RWPE2 (cell line): ENCODE results near the gene CRACR2B.

ENCODE experiments used
- ATAC-seq: fragments of 200-7000 bp; cut with Tn5 transposase; 3 replicates; pipeline ENCODE4 v1.9.1; 2021; ENCODE audit warnings: low read depth
- DNase-seq: peaks from one replicate; pipeline ENCODE4 v3.0.0-alpha.2; 2020; ENCODE audit warnings: low spot score
- H3K27ac ChIP-seq: fragments of 450-650 bp; 2 replicates; pipeline ENCODE4 v1.5.1; 2017; ENCODE audit warnings: mild to moderate bottlenecking; ENCODE audit not compliant: poor library complexity, severe bottlenecking
- H3K27me3 ChIP-seq: fragments of 250-450 bp; sonication (Bioruptor Pico); 2 replicates; pipeline ENCODE4 v1.5.1; 2021; ENCODE audit warnings: mild to moderate bottlenecking, moderate library complexity; ENCODE audit not compliant: insufficient read depth, poor library complexity, severe bottlenecking
- H3K36me3 ChIP-seq: fragments of 250-450 bp; sonication (Bioruptor Pico); 2 replicates; pipeline ENCODE4 v1.5.1; 2020; ENCODE audit warnings: low read depth, mild to moderate bottlenecking, moderate library complexity
- H3K4me1 ChIP-seq: fragments of 250-450 bp; sonication (Bioruptor Pico); 2 replicates; pipeline ENCODE4 v1.5.1; 2021; ENCODE audit warnings: mild to moderate bottlenecking, moderate library complexity; ENCODE audit not compliant: insufficient read depth, poor library complexity, severe bottlenecking
- H3K4me3 ChIP-seq: fragments of 250-450 bp; sonication (Bioruptor Pico); 2 replicates; pipeline ENCODE4 v1.5.1; 2021; ENCODE audit warnings: mild to moderate bottlenecking, moderate library complexity; ENCODE audit not compliant: severe bottlenecking
- H3K9me3 ChIP-seq: fragments of 250-450 bp; sonication (Bioruptor Pico); 2 replicates; pipeline ENCODE4 v1.5.1; 2021; ENCODE audit warnings: mild to moderate bottlenecking, moderate library complexity; ENCODE audit not compliant: severe bottlenecking
- CTCF ChIP-seq: fragments of 450-650 bp; IDR thresholded peaks from one replicate; pipeline ENCODE4 v1.5.1; 2017; ENCODE audit warnings: mild to moderate bottlenecking, moderate library complexity; ENCODE audit not compliant: poor library complexity, severe bottlenecking

Gene CRACR2B

GRCh38 chr11:870418-870817, 42.7 kb downstream of the CRACR2B start:
- ATAC-seq (no peak), DNase-seq (no peak)
- no peak for TF ChIP-seq CTCF
- H3K9me3 ChIP-seq = no peaks in the 10 kb centered on the region
- no peaks in the 10 kb centered on the region for H3K27me3 ChIP-seq
- H3K4me1 ChIP-seq = no peaks in the 10 kb centered on the region
- H3K27ac ChIP-seq = no peak overlapping the region
- no peak overlapping the region for H3K4me3 ChIP-seq
- peaks cover 9% of the 10 kb centered on the region for H3K36me3 ChIP-seq

- no peaks in the 10 kb centered on the region for H3K27me3 ChIP-seq
- ATAC-seq = no peak
- TF ChIP-seq CTCF = no peak
These were observed 43.8 kb downstream of the CRACR2B start for GRCh38 chr11:871472-871871.

GRCh38 chr11:872799-873198, 45.1 kb downstream of the CRACR2B start:
- H3K27me3 ChIP-seq = no peaks in the 10 kb centered on the region
- DNase-seq = no peak
- no peak overlapping the region for H3K27ac ChIP-seq
- no peak for ATAC-seq
- no peak overlapping the region for H3K4me3 ChIP-seq
- TF ChIP-seq CTCF = no peak
- H3K4me1 ChIP-seq = no peaks in the 10 kb centered on the region
- H3K36me3 ChIP-seq = no peaks in the 10 kb centered on the region
- H3K9me3 ChIP-seq = no peaks in the 10 kb centered on the region

More at GRCh38 chr11:871472-871871, 43.8 kb downstream of the CRACR2B start:
- no peaks in the 10 kb centered on the region for H3K4me1 ChIP-seq
- DNase-seq = no peak
- no peak overlapping the region for H3K4me3 ChIP-seq
- H3K27ac ChIP-seq = no peak overlapping the region
- H3K9me3 ChIP-seq = no peaks in the 10 kb centered on the region
- H3K36me3 ChIP-seq = 0 out of 2 replicates have a peak, but pooled peaks cover 4% of the 10 kb centered on the region

- peaks cover 5% of the 10 kb centered on the region for H3K36me3 ChIP-seq
- H3K4me1 ChIP-seq = no peaks in the 10 kb centered on the region
- no peaks in the 10 kb centered on the region for H3K27me3 ChIP-seq
- no peak overlapping the region for H3K4me3 ChIP-seq
- TF ChIP-seq CTCF = no peak
- no peak for DNase-seq
- ATAC-seq = no peak
- H3K27ac ChIP-seq = no peak overlapping the region
- no peaks in the 10 kb centered on the region for H3K9me3 ChIP-seq
These were observed 46.0 kb downstream of the CRACR2B start for GRCh38 chr11:873706-874105.

GRCh38 chr11:875203-875602, 47.5 kb downstream of the CRACR2B start:
- ATAC-seq (no peak), DNase-seq (no peak)
- no peaks in the 10 kb centered on the region for H3K4me1 ChIP-seq
- H3K9me3 ChIP-seq = no peaks in the 10 kb centered on the region
- H3K27ac ChIP-seq = no peak overlapping the region
- H3K36me3 ChIP-seq = peaks cover 5% of the 10 kb centered on the region
- TF ChIP-seq CTCF = no peak
- H3K4me3 ChIP-seq = no peak overlapping the region
- no peaks in the 10 kb centered on the region for H3K27me3 ChIP-seq
